GM12878 (cell line): ENCODE results near the gene TPM4. TPM values are rescaled to one million over a fixed set of nuclear protein-coding genes. Genes with fewer than 3 reads are reported as not detected.

Experiments used
- ATAC-seq: fragments of 200-7000 bp; cut with Tn5 transposase; 3 replicates; pipeline ENCODE4 v1.9.1; 2020; ENCODE audit warnings: mild to moderate bottlenecking, moderate library complexity
- BruUV-seq: library from RNA; stranded (reverse); fragments of 400-500 nt; replicated peaks from 2 replicates; lab custom pipeline; 2021; lab: Mats Ljungman, UMichigan
- CTCF ChIA-PET: fragments of 300-600 bp; sonication (Branson Sonifier 250); formaldehyde crosslinking; extraction: SDS; loops from one replicate; lab custom pipeline; 2021; ENCODE audit warnings: inconsistent platforms; lab: Yijun Ruan, JAX
- POLR2A ChIA-PET: fragments of 350-600 bp; formaldehyde crosslinking; extraction: SDS; loops from one replicate; lab custom pipeline; 2021; ENCODE audit warnings: inconsistent platforms; lab: Charles Lee
- RAD21 ChIA-PET: fragments of 300-600 bp; sonication (Branson Sonifier 250); formaldehyde crosslinking; loops from one replicate; lab custom pipeline; 2023; ENCODE audit warnings: antibody characterized with exemption; ENCODE audit not compliant: unreplicated experiment; lab: Charles Lee
- SMC1A ChIA-PET: fragments of 300-600 bp; sonication (Branson Sonifier 250); formaldehyde crosslinking; loops from one replicate; lab custom pipeline; 2023; ENCODE audit not compliant: unreplicated experiment, uncharacterized antibody; lab: Charles Lee
- DNase-seq: peaks from one replicate; pipeline ENCODE4 v3.0.0-alpha.2; 2011; ENCODE audit warnings: low read depth, low spot score
- FAIRE-seq: peaks from 3 replicates; lab custom pipeline; 2011; peaks lifted over from hg19 to GRCh38; lab: Jason Lieb, UNC
- H2AFZ ChIP-seq: 2 replicates; pipeline ENCODE4 v1.6.0; 2011; ENCODE audit warnings: low read depth, low read length, control low read depth; ENCODE audit not compliant: control insufficient read depth
- H3K27ac ChIP-seq: 2 replicates; pipeline ENCODE4 v1.5.1; 2011; ENCODE audit warnings: control low read depth; ENCODE audit not compliant: control insufficient read depth, insufficient read depth
- H3K27me3 ChIP-seq, 2 experiments: replicated peaks in 1 of 2; 2 replicates each; pipeline versions ENCODE4 v1.6.0 to v1.6.1; 2011; ENCODE audit warnings: low read length in 1 of 2; ENCODE audit not compliant: control insufficient read depth in 2 of 2, insufficient read depth in 2 of 2
- H3K36me3 ChIP-seq, 2 experiments: 2 replicates each; pipeline ENCODE4 v1.5.1; 2011; ENCODE audit warnings: low read length in 1 of 2; ENCODE audit not compliant: control insufficient read depth in 2 of 2, insufficient read depth in 2 of 2
- H3K4me1 ChIP-seq: 2 replicates; pipeline ENCODE4 v1.6.1; 2011; ENCODE audit warnings: mild to moderate bottlenecking, low read length, moderate library complexity, mixed read lengths; ENCODE audit not compliant: control insufficient read depth, insufficient read depth
- H3K4me2 ChIP-seq: 2 replicates; pipeline ENCODE4 v1.6.0; 2011; ENCODE audit warnings: control low read depth; ENCODE audit not compliant: control insufficient read depth, insufficient read depth
- H3K4me3 ChIP-seq: fragments of 200-600 bp; sonication (generic); 2 replicates; pipeline ENCODE4 v1.5.1; 2016
- H3K79me2 ChIP-seq: 2 replicates; pipeline ENCODE4 v1.6.0; 2011; ENCODE audit warnings: low read length; ENCODE audit not compliant: control insufficient read depth, insufficient read depth
- H3K9ac ChIP-seq: 2 replicates; pipeline ENCODE4 v1.8.0; 2011; ENCODE audit warnings: low read length, control low read depth, mixed read lengths; ENCODE audit not compliant: control insufficient read depth, insufficient read depth
- H3K9me3 ChIP-seq: replicated peaks from 3 replicates; pipeline ENCODE4 v1.5.1; 2011; ENCODE audit warnings: mild to moderate bottlenecking, low read length; ENCODE audit not compliant: control insufficient read depth, insufficient read depth
- H4K20me1 ChIP-seq: 2 replicates; pipeline ENCODE4 v1.6.0; 2011; ENCODE audit not compliant: control insufficient read depth, insufficient read depth
- ETV6 ChIP-seq, 2 experiments: fragments of 450-650 bp in 1 of 2; IDR thresholded peaks in 1 of 2; conservative IDR thresholded peaks in 1 of 2; 2 replicates each; pipeline ENCODE4 v1.6.1; 2014; ENCODE audit warnings: antibody characterized with exemption in 1 of 2, borderline replicate concordance in 1 of 2, low read depth in 1 of 2, mild to moderate bottlenecking in 1 of 2, moderate library complexity in 1 of 2
- FOXM1 ChIP-seq: IDR thresholded peaks from 2 replicates; pipeline ENCODE4 v1.6.1; 2012; ENCODE audit warnings: low read depth, mild to moderate bottlenecking, inconsistent platforms, low read length, moderate library complexity
- HSF1 ChIP-seq: fragments of 150-350 bp; IDR thresholded peaks from 2 replicates; pipeline ENCODE4 v1.6.1; 2014; ENCODE audit warnings: mild to moderate bottlenecking, low read depth, low read length
- NFXL1 ChIP-seq: fragments of 450-650 bp; IDR thresholded peaks from 2 replicates; pipeline ENCODE4 v1.6.1; 2017; ENCODE audit warnings: antibody characterized with exemption, mild to moderate bottlenecking, borderline replicate concordance
- RB1 ChIP-seq: fragments of 450-650 bp; formaldehyde crosslinking; IDR thresholded peaks from 2 replicates; pipeline ENCODE4 v1.6.1; 2017; ENCODE audit warnings: mild to moderate bottlenecking, borderline replicate concordance
- RFX5 ChIP-seq: IDR thresholded peaks from 2 replicates; pipeline ENCODE4 v1.6.1; 2011; ENCODE audit warnings: low read depth, low read length, improper control_type of control experiment
- RUNX3 ChIP-seq: IDR thresholded peaks from 2 replicates; pipeline ENCODE4 v1.6.1; 2012; ENCODE audit warnings: low read length, inconsistent platforms
- SKIL ChIP-seq: fragments of 450-650 bp; IDR thresholded peaks from 2 replicates; pipeline ENCODE4 v1.6.1; 2017; ENCODE audit warnings: mild to moderate bottlenecking, low read depth, inconsistent platforms; ENCODE audit not compliant: poor library complexity, severe bottlenecking
- SPI1 ChIP-seq: IDR thresholded peaks from 2 replicates; pipeline ENCODE4 v1.6.1; 2011; ENCODE audit warnings: low read depth, mild to moderate bottlenecking, low read length, moderate library complexity, borderline replicate concordance; ENCODE audit not compliant: insufficient read depth
- SRF ChIP-seq, 2 experiments: IDR thresholded peaks; 2 replicates each; pipeline ENCODE4 v1.6.1; 2011; ENCODE audit warnings: low read depth in 2 of 2, low read length in 2 of 2, mild to moderate bottlenecking in 1 of 2, moderate library complexity in 1 of 2
- TCF12 ChIP-seq: IDR thresholded peaks from 2 replicates; pipeline ENCODE4 v1.6.1; 2011; ENCODE audit warnings: low read depth, mild to moderate bottlenecking, low read length
- TCF7 ChIP-seq: IDR thresholded peaks from 2 replicates; pipeline ENCODE4 v1.6.1; 2014; ENCODE audit warnings: antibody characterized with exemption, borderline replicate concordance
- WRNIP1 ChIP-seq: IDR thresholded peaks from 2 replicates; pipeline ENCODE4 v1.6.1; 2011; ENCODE audit warnings: low read depth, low read length, improper control_type of control experiment, borderline replicate concordance
- ZNF274 ChIP-seq: IDR thresholded peaks from one replicate; pipeline ENCODE4 v1.8.0; 2011; ENCODE audit not compliant: insufficient read length, insufficient read depth
- WGBS: methylation state at CpG from one replicate; pipeline ENCODE4 v1.1.6; 2016; ENCODE audit warnings: low lambda C conversion rate; ENCODE audit not compliant: insufficient replicate concordance, insufficient coverage; ENCODE audit errors: missing lambda C conversion rate; 5-methylcytosine and 5-hydroxymethylcytosine counted together
- in situ Hi-C: fragments of 300-500 bp; cut with MboI; formaldehyde crosslinking; loops from 9 replicates; pipeline ENCODE4 v1.14.3; 2018; ENCODE audit warnings: mixed read lengths
- intact Hi-C: fragments of 100-400 bp; cut with micrococcal nuclease; formaldehyde crosslinking; loops from one replicate; pipeline ENCODE4 v1.14.2; 2022; ENCODE audit not compliant: unreplicated experiment
- polyA plus RNA-seq, 11 experiments: library from polyadenylated mRNA; depleted of rRNA in 4 of 11; unstranded in 6 of 11; stranded (reverse) in 5 of 11; fragments of >200 nt; fragmentation: Nextera tagmentation in 4 of 11; fragmentation: Illumina TruSeq in 1 of 11; extraction: Ambion mirVana in 4 of 11; extraction: Trizol in 1 of 11; gene quantifications; 1 replicate in 1 of 11; 2 replicates in 10 of 11; pipeline versions ENCODE4 v1.2.1 to v1.2.3, GENCODE V29; 2011 to 2016; ENCODE audit warnings: inconsistent platforms in 2 of 11, missing spikeins in 2 of 11, low read depth in 1 of 11
- total RNA-seq, 4 experiments: library from RNA; depleted of rRNA in 3 of 4; stranded (reverse); fragments of >200 nt in 3 of 4; fragmentation: Illumina TruSeq in 1 of 4; extraction: Trizol in 1 of 4; gene quantifications; 2 replicates each; pipeline versions ENCODE4 v1.2.1 to v1.2.3, GENCODE V29; 2013 to 2021
- TF ChIP-seq, protein P1 (sequence below): IDR thresholded peaks from 2 replicates; pipeline ENCODE4 v1.6.1; 2012; ENCODE audit warnings: mild to moderate bottlenecking, low read depth, low read length
- TF ChIP-seq, protein P2 (sequence below): IDR thresholded peaks from 2 replicates; pipeline ENCODE4 v1.6.1; 2012; ENCODE audit warnings: low read depth, low read length, improper control_type of control experiment

The TPM4 gene
- total and polyA plus RNA-seq, 10 of the 15 experiments (the other 5 are each of a cell fraction or from before 2014, with no cell fraction given), result 183 to 620 (median 407) TPM

GRCh38 chr19:16031872-16032200 is 44.5 kb upstream of the TPM4 start:
- BruUV-seq, result no TSS peak
- intact Hi-C loops, result no loop called here
- H2AFZ ChIP-seq, result no peak overlapping the region
- H3K27ac ChIP-seq, result no peak overlapping the region
- FAIRE-seq (no peak), ATAC-seq (no peak), DNase-seq (no peak)
- no peak overlapping the region for H3K9ac ChIP-seq
- in situ Hi-C loops, result no loop called here
- H3K9me3 ChIP-seq, result no peaks in the 10 kb centered on the region
- RAD21 ChIA-PET, result no interaction called here
- H3K79me2 ChIP-seq, result no peaks in the 10 kb centered on the region
- no peaks in the 10 kb centered on the region for H3K27me3 ChIP-seq
- CTCF ChIA-PET, result no interaction called here
- H3K4me3 ChIP-seq, result no peak overlapping the region
- H4K20me1 ChIP-seq, result no peaks in the 10 kb centered on the region
- SMC1A ChIA-PET, result no interaction called here
- H3K36me3 ChIP-seq, result no peaks in the 10 kb centered on the region
- POLR2A ChIA-PET, result no interaction called here
- WGBS, result 66% methylated on average over 8 of the region's 8 CpGs
- H3K4me1 ChIP-seq, result no peaks in the 10 kb centered on the region
- no peak overlapping the region for H3K4me2 ChIP-seq
- TF ChIP-seq SKIL (no peak), SRF (IDR thresholded peaks at IDR 0.05; ENCODE audit: low read depth in 2 of 2, low read length in 2 of 2) (no peak), NFXL1 (no peak), TCF7 (no peak), TCF12 (no peak), FOXM1 (no peak), RB1 (no peak), RUNX3 (no peak), RFX5 (no peak), ZNF274 (no peak), HSF1 (no peak), ETV6 (conservative IDR thresholded peaks at IDR 0.05 in 1 of 2, IDR thresholded peaks at IDR 0.05 in 1 of 2; ENCODE audit: borderline replicate concordance in 1 of 2, low read depth in 1 of 2) (no peak), WRNIP1 (no peak), SPI1 (no peak)
- TF ChIP-seq, protein P1, sequence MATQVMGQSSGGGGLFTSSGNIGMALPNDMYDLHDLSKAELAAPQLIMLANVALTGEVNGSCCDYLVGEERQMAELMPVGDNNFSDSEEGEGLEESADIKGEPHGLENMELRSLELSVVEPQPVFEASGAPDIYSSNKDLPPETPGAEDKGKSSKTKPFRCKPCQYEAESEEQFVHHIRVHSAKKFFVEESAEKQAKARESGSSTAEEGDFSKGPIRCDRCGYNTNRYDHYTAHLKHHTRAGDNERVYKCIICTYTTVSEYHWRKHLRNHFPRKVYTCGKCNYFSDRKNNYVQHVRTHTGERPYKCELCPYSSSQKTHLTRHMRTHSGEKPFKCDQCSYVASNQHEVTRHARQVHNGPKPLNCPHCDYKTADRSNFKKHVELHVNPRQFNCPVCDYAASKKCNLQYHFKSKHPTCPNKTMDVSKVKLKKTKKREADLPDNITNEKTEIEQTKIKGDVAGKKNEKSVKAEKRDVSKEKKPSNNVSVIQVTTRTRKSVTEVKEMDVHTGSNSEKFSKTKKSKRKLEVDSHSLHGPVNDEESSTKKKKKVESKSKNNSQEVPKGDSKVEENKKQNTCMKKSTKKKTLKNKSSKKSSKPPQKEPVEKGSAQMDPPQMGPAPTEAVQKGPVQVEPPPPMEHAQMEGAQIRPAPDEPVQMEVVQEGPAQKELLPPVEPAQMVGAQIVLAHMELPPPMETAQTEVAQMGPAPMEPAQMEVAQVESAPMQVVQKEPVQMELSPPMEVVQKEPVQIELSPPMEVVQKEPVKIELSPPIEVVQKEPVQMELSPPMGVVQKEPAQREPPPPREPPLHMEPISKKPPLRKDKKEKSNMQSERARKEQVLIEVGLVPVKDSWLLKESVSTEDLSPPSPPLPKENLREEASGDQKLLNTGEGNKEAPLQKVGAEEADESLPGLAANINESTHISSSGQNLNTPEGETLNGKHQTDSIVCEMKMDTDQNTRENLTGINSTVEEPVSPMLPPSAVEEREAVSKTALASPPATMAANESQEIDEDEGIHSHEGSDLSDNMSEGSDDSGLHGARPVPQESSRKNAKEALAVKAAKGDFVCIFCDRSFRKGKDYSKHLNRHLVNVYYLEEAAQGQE, result no peak
- TF ChIP-seq, protein P2, sequence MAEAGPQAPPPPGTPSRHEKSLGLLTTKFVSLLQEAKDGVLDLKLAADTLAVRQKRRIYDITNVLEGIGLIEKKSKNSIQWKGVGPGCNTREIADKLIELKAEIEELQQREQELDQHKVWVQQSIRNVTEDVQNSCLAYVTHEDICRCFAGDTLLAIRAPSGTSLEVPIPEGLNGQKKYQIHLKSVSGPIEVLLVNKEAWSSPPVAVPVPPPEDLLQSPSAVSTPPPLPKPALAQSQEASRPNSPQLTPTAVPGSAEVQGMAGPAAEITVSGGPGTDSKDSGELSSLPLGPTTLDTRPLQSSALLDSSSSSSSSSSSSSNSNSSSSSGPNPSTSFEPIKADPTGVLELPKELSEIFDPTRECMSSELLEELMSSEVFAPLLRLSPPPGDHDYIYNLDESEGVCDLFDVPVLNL, result no peak
